Upper lobe of left lung (tissue), 4 donors: Measurements from ENCODE around the gene ECEL1.

ENCODE experiments used
- POLR2A ChIP-seq, 4 donors: fragments of 450-650 bp; IDR thresholded peaks; one replicate each; pipeline ENCODE4 v1.5.1; 2016 to 2017; ENCODE audit warnings: antibody characterized with exemption in 4 of 4, mild to moderate bottlenecking in 2 of 4
- POLR2AphosphoS5 ChIP-seq, 2 donors: sonication (generic); formaldehyde crosslinking; IDR thresholded peaks; one replicate each; pipeline ENCODE4 v1.5.1; 2017; ENCODE audit warnings: antibody characterized with exemption in 2 of 2
- TF ChIP-seq, protein P1 (sequence below), 6 experiments: fragments of 450-650 bp in 4 of 6; fragments of 200-600 bp in 2 of 6; sonication (generic) in 2 of 6; IDR thresholded peaks; one replicate each; pipeline ENCODE4 v1.5.1; 2016 to 2019; ENCODE audit warnings: antibody characterized with exemption in 6 of 6

DNA sequence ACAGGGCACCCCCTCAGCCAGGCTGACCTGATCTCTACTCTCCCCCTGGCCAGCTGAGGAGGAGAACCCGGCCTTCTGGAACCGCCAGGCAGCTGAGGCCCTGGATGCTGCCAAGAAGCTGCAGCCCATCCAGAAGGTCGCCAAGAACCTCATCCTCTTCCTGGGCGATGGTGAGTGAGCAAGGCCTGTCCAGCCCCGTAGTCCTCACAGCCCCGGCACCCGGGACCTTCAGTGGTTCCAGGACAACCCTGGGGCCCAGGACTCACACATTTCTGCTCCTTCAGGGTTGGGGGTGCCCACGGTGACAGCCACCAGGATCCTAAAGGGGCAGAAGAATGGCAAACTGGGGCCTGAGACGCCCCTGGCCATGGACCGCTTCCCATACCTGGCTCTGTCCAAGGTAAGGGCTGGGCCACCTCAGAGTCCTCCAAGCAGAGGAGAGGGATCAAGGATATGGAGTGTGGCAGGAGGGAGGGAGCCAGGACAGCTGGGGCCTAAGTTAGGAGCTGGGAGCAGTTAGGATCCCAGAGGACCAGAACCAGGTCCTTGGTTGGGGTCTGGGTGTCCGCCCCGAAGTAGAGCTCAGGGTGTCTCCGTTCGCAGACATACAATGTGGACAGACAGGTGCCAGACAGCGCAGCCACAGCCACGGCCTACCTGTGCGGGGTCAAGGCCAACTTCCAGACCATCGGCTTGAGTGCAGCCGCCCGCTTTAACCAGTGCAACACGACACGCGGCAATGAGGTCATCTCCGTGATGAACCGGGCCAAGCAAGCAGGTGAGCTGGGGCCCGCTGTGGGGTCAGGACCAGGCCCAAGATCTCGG lies 31.1 kb downstream of the ECEL1 start:
- TF ChIP-seq POLR2AphosphoS5 (IDR thresholded peaks at IDR 0.05) (no peak), POLR2A (IDR thresholded peaks at IDR 0.05) (no peak)
- TF ChIP-seq, protein P1, sequence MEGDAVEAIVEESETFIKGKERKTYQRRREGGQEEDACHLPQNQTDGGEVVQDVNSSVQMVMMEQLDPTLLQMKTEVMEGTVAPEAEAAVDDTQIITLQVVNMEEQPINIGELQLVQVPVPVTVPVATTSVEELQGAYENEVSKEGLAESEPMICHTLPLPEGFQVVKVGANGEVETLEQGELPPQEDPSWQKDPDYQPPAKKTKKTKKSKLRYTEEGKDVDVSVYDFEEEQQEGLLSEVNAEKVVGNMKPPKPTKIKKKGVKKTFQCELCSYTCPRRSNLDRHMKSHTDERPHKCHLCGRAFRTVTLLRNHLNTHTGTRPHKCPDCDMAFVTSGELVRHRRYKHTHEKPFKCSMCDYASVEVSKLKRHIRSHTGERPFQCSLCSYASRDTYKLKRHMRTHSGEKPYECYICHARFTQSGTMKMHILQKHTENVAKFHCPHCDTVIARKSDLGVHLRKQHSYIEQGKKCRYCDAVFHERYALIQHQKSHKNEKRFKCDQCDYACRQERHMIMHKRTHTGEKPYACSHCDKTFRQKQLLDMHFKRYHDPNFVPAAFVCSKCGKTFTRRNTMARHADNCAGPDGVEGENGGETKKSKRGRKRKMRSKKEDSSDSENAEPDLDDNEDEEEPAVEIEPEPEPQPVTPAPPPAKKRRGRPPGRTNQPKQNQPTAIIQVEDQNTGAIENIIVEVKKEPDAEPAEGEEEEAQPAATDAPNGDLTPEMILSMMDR (IDR thresholded peaks at IDR 0.05) = no peak
